SK-N-DZ (cell line): ENCODE results near the gene RALGAPA1.
"Not testable (repeated sequence)": the region's sequence is repeated elsewhere in the genome, so short reads cannot be mapped to it uniquely, and the experiment has no call there.

Experiments used
- DNase-seq: peaks from one replicate; pipeline ENCODE4 v3.0.0-alpha.2; 2015; ENCODE audit warnings: low spot score

RALGAPA1 gene

DNA sequence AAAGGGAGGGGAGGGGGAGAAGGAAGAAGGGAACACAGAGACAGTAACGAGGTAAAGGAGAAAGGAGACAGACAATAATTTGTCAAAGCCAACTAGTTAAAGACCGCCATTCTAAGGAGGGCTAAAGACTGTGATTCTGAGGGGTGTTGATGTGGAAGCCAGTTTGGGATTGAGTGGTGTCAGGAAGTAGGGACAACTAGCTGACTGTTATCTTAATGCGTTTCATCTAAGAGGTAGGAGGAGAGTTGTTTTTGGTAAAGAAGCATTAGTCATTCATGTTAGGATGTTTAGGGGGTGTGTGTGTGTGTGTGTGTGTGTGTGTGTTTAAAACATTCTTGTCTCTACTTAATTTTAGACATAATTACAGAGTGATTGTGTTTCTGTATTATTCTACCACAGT lies 180.1 kb downstream of the RALGAPA1 start:
- no peak for DNase-seq

DNA sequence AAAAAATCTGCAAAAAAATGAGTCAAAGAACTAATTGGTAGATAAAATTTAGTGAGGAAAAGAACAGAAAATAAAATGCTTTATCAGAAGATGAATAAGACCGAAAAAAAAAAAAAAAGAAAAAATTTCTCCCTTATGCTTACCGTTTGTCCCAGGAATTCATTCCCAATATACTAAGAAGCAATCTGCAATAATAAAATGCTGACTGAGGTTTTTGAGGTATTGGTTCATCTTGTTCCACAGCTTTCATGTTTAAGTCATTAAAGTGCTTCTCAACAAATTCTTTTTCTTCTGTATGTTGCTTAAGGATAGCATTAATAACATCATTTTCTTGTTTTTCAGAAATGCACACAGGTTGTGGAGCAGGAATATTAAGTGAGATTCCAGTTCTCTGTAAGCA lies 182.1 kb downstream of the RALGAPA1 start:
- not testable (repeated sequence) for DNase-seq

DNA sequence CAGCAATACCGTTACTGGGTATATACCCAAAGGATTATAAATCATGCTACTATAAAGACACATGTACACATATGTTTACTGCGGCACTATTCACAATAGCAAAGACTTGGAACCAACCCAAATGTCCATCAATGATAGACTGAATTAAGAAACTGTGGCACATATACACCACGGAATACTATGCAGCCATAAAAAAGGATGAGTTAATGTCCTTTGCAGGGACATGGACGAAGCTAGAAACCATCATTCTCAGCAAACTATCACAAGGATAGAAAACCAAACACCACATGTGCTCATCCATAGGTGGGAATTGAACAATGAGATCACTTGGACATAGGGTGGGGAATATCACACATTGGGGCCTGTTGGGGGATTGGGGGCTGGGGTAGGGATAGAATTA lies 187.1 kb downstream of the RALGAPA1 start:
- DNase-seq = not testable (repeated sequence)

DNA sequence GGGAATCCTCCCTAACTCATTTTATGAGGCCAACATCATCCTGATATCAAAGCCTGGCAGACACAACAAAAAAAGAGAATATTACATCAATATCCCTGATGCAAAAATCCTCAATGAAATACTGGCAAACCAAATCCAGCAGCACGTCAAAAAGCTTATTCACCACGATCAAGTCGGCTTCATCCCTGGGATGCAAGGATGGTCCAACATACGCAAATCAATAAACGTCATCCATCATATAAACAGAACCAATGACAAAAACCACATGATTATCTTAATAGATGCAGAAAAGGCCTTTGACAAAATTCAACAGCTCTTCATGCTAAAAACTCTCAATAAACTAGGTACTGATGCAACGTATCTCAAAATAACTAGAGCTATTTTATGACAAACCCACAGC lies 189.1 kb downstream of the RALGAPA1 start:
- not testable (repeated sequence) for DNase-seq

DNA sequence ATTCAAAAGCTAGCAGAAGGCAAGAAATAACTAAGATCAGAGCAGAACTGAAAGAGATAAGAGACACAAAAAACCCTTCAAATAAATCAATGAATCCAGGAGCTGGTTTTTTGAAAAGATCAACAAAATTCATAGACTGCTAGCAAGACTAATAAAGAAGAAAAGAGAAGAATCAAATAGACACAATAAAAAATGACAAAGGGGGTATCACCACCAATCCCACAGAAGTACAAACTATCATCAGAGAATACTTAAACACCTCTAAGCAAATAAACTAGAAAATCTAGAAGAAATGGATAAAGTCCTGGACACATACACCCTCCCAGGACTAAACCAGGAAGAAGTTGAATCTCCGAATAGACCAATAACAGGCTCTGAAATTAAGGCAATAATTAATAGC lies 189.6 kb downstream of the RALGAPA1 start:
- DNase-seq = not testable (repeated sequence)

DNA sequence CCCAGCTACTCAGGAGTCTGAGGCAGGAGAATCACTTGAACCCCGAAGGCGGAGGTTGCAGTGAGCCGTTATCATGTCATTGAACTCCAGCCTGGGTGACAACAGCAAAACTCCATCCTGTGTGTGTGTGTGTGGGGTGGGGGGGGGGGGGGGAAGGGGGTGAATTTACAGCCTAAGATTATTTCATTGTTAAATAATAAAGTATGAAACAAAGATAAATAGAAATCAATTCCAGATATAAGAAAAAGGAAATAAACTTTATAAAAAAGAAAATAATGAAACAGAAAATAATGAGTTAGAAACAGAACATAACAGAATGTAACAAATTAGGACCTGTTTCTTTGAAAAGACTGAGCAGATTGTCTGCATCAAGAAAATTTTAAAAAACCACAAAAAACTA lies 191.6 kb downstream of the RALGAPA1 start:
- no peak for DNase-seq

DNA sequence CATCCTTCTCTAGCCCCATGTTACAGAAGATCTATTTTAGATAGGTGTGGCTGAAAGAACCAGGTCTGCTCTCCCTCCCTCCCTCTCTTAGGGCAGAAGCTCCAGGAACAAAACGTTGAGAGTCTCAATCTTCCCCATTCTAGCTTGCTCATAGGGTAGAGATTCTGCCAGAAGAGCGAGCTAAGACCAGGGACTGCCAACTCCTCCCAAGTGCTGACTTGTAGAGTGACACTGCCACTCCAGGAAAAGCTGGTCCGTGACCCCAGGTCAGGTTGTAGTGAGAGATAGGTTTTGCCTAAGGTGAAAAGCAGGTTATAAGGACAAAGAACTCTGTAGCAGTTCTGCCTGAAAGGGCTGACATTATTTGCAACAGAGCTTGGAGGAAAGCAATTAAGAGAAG lies 201.7 kb downstream of the RALGAPA1 start:
- no peak for DNase-seq

DNA sequence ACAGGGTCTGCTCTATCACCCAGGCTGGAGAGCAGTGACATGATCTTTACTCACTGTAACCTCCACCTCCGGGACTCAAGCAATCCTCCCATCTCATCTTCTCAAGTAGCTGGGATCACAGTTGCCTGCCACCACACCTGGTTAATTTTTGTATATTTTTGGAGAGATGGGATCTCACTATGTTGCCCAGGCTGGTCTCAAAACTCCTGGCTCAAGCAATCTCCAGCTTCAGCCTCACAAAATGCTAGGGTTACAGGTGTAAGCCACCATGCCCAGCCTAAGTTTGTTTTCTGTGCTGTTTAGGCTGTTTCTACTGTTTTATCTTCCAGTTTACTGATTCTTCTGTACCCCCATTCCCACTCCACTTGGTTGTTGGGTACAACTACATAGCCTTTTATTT lies 208.8 kb downstream of the RALGAPA1 start:
- no peak for DNase-seq

DNA sequence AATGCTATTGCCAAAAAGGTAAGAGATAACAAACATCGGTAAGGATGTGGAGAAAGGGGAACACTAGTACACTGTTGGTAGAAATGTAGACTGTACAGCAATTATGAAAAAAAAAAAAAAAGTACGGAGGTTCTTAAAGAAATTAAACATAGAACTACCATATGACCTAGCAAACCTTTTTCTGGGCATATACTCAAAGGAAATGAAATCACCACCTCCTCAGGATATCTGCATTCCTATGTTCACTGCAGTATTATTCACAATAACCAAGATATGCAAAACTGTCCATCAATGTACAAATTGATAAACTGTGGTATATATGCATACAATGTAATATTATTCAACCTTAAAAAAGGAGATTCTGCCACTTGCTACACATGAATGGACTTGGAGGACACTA lies 214.5 kb downstream of the RALGAPA1 start:
- DNase-seq = no peak

DNA sequence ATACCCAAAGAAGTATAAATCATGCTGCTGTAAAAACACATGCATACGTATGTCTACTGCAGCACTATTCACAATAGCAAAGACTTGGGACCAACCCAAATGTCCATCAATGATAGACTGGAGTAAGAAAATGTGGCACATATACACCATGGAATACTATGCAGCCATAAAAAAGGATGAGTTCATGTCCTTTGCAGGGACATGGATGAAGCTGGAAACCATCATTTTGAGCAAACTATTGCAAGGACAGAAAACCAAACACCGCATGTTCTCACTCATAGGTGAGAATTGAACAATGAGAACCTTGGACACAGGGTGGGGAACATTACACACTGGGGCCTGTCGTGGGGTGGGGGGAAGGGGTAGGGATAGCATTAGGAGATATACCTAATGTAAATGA lies 221.7 kb downstream of the RALGAPA1 start:
- DNase-seq = not testable (repeated sequence)

DNA sequence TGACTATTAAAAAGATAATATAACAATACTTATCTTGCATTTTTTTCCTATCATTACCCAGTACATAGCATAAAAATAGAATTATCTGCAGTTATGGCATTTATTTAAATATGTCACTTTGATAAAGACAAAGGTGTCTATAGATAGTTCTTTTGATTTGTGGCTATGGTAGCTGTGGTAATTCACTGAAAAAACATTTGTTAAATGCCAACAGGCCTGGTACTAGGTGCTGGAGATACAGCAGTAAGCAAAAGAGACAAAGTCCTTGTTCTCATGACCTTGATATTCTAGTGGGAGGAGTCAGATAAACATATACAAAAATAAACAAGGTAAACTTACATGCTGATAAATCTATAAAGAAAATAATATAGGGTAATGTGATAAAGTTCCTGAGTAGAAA lies 230.5 kb downstream of the RALGAPA1 start:
- DNase-seq = no peak

DNA sequence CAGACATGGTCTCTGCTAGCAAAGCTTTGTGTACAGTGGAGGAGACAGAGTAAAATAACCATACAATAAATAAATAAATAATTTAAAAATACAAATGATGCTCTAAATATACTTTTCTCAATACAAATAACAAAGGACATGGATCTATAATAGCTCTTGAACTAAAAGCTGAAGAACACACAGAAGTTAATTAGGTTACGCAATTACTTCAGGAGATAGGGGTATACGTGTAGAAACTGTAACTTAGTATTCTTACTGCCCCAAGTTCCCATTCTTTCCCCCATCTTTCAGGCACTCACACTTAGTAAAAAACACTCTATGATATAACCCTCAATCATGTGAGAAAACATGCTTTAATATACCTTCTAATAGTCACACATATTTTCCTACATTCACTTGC lies 231.0 kb downstream of the RALGAPA1 start:
- no peak for DNase-seq

DNA sequence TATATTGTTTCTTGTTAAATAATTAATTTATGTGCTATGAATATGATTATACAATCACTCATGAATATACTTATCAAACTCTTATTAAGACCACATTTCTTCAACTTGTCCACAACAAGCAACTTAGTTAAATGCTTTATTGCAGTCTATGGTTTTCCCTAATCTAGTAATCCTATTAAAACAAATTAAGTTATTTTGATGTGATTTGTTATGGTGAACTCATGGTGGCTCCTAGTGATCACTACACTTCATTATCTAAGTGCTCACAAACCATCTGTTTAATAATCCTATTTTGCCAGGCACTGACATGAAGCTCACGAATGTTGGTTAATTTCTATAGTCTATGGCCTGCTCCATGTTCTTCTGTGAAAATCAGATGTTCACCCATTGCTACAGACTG lies 232.2 kb downstream of the RALGAPA1 start:
- DNase-seq = no peak

DNA sequence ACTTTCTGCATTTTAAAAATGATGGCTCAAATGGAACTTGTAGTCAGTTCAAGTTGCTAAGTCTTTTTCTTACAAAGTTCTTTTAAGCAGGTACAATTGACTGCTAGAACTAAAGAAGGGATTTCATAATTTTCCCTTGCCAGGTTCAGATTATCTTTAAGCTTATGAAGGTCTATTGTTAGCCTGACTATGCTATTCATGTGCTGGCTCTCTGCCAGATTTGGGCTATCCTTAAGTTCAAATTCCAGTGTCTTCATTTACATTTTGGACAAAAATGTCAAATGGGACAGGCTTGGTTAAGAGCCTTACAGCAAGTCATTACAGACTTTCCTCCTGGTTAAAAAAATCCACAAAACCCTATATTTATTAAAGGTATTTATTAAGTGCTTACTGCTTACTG lies 232.8 kb downstream of the RALGAPA1 start:
- no peak for DNase-seq

DNA sequence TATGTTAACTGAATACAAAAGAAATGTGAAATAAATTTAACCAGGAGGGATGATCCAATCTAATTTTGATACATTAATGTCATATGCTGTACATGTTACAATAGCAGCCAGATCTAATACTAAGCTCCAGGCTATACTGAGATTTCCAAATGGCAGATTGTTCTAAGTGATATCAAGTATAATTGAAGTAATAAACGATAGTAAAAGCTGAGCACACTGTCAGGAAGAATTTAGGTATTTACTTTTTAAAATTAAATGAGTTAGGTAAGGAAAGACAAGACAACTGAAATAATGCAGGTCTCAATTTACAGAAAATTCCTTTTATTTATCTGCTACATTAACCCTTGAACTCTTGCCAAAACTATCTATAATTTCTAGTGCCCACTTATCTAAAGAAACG lies 235.2 kb downstream of the RALGAPA1 start:
- DNase-seq = peak; percentile 98

DNA sequence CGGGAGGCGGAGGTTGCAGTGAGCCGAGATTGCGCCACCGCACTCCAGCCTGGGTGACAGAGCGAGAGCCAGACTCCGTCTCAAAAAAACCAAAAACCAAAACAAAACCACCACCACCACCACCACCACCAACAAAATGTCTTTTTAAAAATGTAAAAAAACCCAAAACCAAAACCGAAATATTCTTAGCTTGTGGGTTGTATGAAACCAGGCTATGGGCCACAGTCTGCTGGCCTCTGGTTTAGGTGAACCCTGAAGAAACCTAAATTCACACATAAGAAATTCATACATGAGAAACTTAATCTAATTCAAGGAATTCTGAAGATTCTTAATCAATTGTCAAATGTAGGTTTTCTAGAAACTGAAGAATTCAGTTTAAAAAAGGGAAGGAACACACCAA lies 237.5 kb downstream of the RALGAPA1 start:
- DNase-seq = no peak

DNA sequence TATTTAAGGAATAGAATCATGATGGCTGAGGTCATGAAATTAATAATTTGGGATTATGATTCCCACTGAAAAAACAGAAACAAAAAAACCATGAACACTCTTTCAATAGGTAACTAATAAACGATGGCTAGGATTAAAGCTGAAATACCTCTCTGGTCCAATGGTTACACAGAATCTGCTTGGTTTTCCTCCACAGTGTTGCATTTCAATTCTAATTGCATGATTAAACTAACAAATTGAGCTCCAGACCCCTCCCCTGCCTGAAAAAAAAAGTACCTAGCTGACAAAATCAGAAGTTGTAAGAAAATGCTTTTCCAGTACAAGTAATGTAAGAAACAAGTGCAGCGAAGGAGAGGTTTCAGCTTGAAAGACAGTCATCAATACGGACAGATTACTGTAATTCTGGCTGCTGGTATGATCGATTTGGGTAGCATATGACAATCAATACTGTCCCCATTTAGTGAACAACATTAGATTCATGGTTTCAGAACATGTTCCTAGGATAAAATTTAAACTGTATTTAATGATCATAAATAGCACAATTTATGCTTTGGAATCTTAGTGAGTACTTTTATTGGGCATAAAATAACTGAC lies 243.1 kb downstream of the RALGAPA1 start:
- no peak for DNase-seq

DNA sequence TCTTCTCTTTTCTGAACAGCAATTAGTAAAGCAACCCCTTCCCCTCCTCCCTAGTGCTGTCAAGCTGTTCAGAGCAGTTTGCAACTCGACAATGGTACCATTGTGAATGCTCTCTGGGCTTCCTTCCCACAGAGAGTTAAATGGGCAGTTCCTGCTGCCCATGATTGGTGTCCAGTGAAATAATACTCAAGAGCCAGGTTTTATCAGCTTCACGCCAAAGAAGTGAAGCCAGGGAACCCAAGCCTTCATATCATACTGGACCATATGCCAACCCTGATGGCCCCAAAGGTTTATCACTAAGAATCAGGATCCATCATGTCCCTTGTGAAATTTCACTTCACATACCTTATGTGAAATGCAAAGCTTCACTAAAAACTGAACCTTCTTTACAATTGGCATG lies 250.4 kb downstream of the RALGAPA1 start:
- peak; percentile 50 for DNase-seq

DNA sequence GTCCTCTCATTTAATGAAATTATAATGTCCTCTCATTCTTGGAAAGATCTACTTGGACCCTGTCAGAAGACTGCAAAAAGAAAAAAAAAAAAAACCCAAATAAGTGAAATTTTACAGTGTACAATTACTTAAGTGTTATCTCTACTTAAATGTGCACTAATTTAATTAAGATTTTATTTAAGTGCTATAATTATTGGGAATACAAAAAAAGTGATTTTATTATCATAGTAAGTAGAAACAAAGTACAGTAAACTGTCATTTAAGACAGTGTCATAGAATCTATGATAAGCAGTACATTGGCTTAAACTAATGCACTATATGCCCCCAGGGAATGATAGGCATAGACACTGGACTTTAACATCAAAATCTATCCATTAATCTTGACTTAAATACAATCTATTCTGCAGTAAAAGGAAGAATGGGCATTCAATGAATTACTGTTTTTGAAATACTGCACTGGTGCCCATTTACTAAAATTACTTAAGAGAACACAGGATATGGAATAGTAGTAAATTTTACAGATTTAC lies 251.8 kb downstream of the RALGAPA1 start:
- peak; percentile 99 for DNase-seq

DNA sequence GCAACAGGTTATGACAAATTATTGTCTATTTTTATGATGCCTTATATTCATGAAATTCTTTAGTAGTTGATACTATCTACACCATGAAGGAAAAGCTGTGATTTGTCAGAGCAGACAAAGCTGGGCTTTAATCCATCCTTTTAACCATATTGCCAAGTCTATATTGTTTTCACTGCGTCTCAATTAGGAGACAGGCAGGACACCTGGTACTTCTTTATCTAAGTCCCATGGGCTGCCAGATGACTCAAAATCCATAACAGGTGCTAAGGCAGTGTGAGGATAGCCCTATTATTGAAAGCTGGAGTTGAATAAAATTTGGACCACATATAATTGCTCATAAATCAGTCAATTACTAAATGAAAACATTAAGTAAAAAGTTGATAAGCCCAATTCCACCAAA lies 252.5 kb downstream of the RALGAPA1 start:
- DNase-seq = peak; percentile 99

DNA sequence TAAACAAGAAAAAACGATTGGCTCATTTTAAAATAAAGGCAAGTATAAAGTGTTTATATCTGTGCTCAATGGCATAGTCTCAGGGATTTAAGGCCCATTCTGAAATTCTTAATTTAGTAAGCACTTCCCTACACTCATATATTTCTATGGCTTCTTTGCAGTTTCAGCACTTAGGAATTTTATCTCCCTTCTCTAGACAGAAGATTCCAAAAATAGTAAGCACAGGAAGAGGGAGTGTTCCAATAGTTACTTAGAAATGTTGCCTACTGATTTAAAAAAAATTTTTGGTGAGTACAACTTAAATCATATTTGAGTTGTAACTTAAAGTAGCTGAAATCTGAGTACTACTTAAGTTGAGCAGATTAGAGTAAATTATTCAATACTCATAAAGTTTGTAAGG lies 255.3 kb downstream of the RALGAPA1 start:
- no peak for DNase-seq

DNA sequence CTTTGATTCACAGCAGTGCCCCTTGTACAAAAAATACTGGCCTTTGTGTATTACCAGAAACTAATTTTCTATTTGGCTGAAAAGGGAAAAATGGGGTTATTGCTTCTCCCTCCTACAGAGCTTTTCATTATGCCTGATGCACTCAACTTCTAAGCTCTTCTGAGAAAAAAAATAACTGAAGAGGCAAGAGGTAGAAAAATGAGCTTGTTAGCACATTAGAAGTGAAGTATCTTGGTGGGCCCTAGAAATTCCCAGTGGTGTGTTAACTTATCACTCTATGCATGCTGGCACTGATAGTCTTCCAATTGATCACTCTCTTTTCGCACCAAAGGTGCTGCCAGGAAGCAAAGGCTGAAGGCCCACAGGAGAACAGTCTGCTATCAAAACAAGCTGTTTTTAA lies 258.0 kb downstream of the RALGAPA1 start:
- no peak for DNase-seq

DNA sequence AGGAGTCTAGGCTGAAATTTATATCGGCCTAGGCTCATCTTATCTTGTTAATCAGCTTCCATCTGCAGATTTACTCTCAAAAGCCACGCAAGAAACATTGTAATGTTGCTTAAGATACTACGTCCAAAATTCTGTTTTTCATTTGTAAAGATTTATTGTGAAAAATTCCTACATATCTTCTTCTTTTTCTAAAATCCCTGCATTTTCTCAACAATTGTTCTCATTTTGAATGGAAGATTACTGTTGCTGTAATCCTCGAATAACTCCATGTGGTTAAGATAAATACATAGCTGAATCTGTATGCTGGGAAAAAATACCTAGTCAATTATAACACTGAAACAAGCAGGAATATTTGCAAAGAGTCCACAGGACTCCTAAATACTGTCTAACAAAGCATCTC lies 259.5 kb downstream of the RALGAPA1 start:
- peak; percentile 38 for DNase-seq

DNA sequence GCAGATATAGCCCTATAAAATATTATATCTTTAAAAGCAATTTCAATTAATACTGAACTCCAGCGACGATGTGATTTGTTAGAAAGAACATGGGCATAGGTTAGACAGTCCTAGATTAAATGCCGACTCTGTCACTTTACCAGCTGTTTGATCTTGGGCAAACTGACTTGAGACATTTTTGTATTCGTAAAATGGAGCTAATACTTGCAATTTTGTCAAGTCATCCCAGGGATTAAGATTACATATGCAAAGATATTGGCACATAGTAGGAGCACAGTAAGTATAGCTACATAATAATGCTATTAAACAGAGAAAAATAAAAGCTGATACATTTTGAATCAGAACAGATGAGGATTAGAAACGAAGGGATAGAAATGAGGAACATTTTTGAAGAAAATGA lies 266.1 kb downstream of the RALGAPA1 start:
- DNase-seq = no peak
